Stimulated activated CD4-positive, alpha-beta T cell treated with anti-CD3 and anti-CD28 coated beads, Interleukin-15, amount 100 ng/mL, for 24 hours (primary cell): Measurements from ENCODE around the gene OR56B1.
"Not testable (repeated sequence)": the region's sequence is repeated elsewhere in the genome, so short reads cannot be mapped to it uniquely, and the experiment has no call there.

Experiments
- DNase-seq: peaks from one replicate; pipeline ENCODE4 v3.0.0-alpha.2; 2020

Gene OR56B1

GRCh38 chr11:5736396-5736795 is at the start of gene OR56B1:
Gene OR56B1 (plus strand): TSS chr11:5736448. CDS start chr11:5736517, 69 bp downstream.
- no peak for DNase-seq

- no peak for DNase-seq
Observed at GRCh38 chr11:5688482-5688881, 47.8 kb upstream of the OR56B1 start.

- DNase-seq: peak; percentile 55
Observed at GRCh38 chr11:5689551-5689983, 46.7 kb upstream of the OR56B1 start, which contains the start of gene TRIM22. Gene TRIM22 (plus strand): TSS chr11:5689790. CDS start chr11:5696233, 6,443 bp downstream.

GRCh38 chr11:5690216-5690615 is 46.0 kb upstream of the OR56B1 start:
- DNase-seq: no peak

GRCh38 chr11:5690736-5691135 is 45.5 kb upstream of the OR56B1 start:
- DNase-seq: no peak

GRCh38 chr11:5691238-5691963 is 44.8 kb upstream of the OR56B1 start:
- not testable (repeated sequence) for DNase-seq

GRCh38 chr11:5691964-5692361 is 44.3 kb upstream of the OR56B1 start:
- no peak for DNase-seq

GRCh38 chr11:5694642-5695041 is 41.6 kb upstream of the OR56B1 start:
- peak; percentile 26 for DNase-seq

- no peak for DNase-seq
Observed at GRCh38 chr11:5695580-5695979, 40.7 kb upstream of the OR56B1 start.

GRCh38 chr11:5696210-5696609 is 40.0 kb upstream of the OR56B1 start:
- DNase-seq: no peak

- DNase-seq: no peak
Observed at GRCh38 chr11:5698281-5698680, 38.0 kb upstream of the OR56B1 start.

GRCh38 chr11:5700421-5701054 is 35.7 kb upstream of the OR56B1 start:
- no peak for DNase-seq

GRCh38 chr11:5701055-5701577 is 35.1 kb upstream of the OR56B1 start:
- DNase-seq: no peak

GRCh38 chr11:5703741-5704536 is 32.3 kb upstream of the OR56B1 start:
- DNase-seq: no peak

- no peak for DNase-seq
Observed at GRCh38 chr11:5705688-5706087, 30.6 kb upstream of the OR56B1 start.

GRCh38 chr11:5712507-5712906 is 23.7 kb upstream of the OR56B1 start:
- no peak for DNase-seq

GRCh38 chr11:5713695-5714094 is 22.6 kb upstream of the OR56B1 start:
- DNase-seq: no peak

- not testable (repeated sequence) for DNase-seq
Observed at GRCh38 chr11:5716518-5716917, 19.7 kb upstream of the OR56B1 start.

GRCh38 chr11:5719703-5720495 is 16.3 kb upstream of the OR56B1 start:
- DNase-seq: no peak

- DNase-seq: no peak
Observed at GRCh38 chr11:5722622-5723021, 13.6 kb upstream of the OR56B1 start.

GRCh38 chr11:5726351-5726750 is 9.9 kb upstream of the OR56B1 start:
- DNase-seq: no peak

- no peak for DNase-seq
Observed at GRCh38 chr11:5727691-5728090, 8.6 kb upstream of the OR56B1 start.

- no peak for DNase-seq
Observed at GRCh38 chr11:5737091-5737490, 843 bp downstream of the OR56B1 start.
